Activated T-helper 1 cell treated with anti-CD3 and anti-CD28 coated beads, Interleukin-12 subunit alpha, Interleukin-12 subunit beta, Interleukin-2, Interleukin-4 antibody, amounts not matched to agents 30 ng/mL and 10 ng/mL and 1 ng/mL, durations not matched to agents 14 hours and 24 hours and 36 hours (primary cell): ENCODE data around the gene COL5A1. TPM values are rescaled to one million over a fixed set of nuclear protein-coding genes. Genes with fewer than 3 reads are reported as not detected.
"Not testable (repeated sequence)": the region's sequence is repeated elsewhere in the genome, so short reads cannot be mapped to it uniquely, and the experiment has no call there.

Experiments used
- DNase-seq: peaks from one replicate; pipeline ENCODE4 v3.0.0; 2021; ENCODE audit warnings: low spot score
- H3K27ac Mint-ChIP-seq: one replicate; pipeline ENCODE4 v1.8.0; 2021; ENCODE audit warnings: mild to moderate bottlenecking, mixed read lengths
- H3K27me3 Mint-ChIP-seq: one replicate; pipeline ENCODE4 v1.8.0; 2022; ENCODE audit warnings: mild to moderate bottlenecking, moderate library complexity, mixed read lengths; ENCODE audit not compliant: insufficient read depth
- H3K36me3 Mint-ChIP-seq: one replicate; pipeline ENCODE4 v1.8.0; 2021; ENCODE audit warnings: low read depth, mixed read lengths
- H3K4me1 Mint-ChIP-seq: one replicate; pipeline ENCODE4 v1.8.0; 2021; ENCODE audit warnings: low read depth, mixed read lengths
- H3K4me3 Mint-ChIP-seq: one replicate; pipeline ENCODE4 v1.8.0; 2021; ENCODE audit warnings: mild to moderate bottlenecking, moderate library complexity, mixed read lengths
- H3K9me3 Mint-ChIP-seq: one replicate; pipeline ENCODE4 v1.8.0; 2021; ENCODE audit warnings: mixed read lengths
- intact Hi-C: fragments of 100-400 bp; cut with micrococcal nuclease; formaldehyde crosslinking; loops from one replicate; pipeline ENCODE4 v1.15.1; 2024
- total RNA-seq: library from RNA; stranded (reverse); gene quantifications from 2 replicates; pipeline ENCODE4 v1.2.3, GENCODE V29; 2022

The COL5A1 gene
- total RNA-seq, 1 donor from 2014 or later, result not detected

DNA sequence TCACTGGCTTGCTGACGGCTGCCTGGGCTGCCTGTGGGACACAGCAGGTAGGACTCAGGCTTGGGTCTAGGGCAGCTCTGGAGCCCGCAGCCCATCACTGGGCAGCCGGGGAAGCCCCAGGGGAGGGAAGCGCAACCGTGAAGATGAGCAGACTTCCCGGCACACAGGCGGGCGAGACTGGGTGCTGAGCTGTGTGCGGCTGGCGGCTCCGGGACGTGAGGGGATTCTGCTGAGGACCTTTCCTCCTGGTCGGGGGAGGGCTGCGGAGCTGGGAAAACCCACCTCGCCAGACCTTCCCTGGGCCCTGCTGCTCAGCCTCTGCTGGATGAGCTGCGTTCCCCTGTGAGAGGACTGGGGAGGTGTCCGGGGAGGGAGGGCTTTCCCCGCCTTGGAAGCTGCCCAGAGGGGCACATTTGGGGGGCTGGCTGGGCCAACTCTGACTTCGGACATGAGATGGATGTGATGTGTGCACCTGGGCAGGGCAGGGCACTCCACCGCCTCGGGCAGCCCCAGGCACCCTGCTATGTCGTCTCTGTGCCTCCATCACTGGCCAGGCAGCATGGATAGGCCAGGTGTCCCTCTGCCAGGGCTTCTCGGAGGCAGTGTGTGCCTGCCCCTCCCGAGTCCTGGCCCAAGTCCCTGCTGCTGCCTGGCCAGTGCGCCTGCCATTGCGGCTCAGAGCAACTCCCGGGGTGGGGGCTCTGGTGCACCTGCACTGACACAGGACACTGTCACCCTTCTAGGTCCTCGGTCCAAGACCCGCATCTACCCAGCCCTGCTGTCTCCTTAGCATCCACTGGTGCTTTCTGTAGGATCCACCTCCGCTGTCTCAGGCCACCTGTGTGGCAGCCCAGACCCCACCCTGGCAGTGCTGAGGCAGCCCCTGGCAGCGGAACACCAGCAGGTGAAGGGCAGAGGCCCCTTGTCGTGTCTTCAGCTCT, 66.4 kb downstream of the COL5A1 start:
- no peaks in the 10 kb centered on the region for H3K9me3 Mint-ChIP-seq
- H3K4me1 Mint-ChIP-seq, result no peaks in the 10 kb centered on the region
- no peaks in the 10 kb centered on the region for H3K36me3 Mint-ChIP-seq
- DNase-seq, result no peak
- intact Hi-C loops, result no loop called here
- H3K27me3 Mint-ChIP-seq, result no peaks in the 10 kb centered on the region
- H3K4me3 Mint-ChIP-seq, result no peak overlapping the region
- no peak overlapping the region for H3K27ac Mint-ChIP-seq

- H3K4me3 Mint-ChIP-seq, result no peak overlapping the region
- H3K27ac Mint-ChIP-seq, result no peak overlapping the region
- intact Hi-C loops, result no loop called here
- DNase-seq, result no peak
- H3K9me3 Mint-ChIP-seq, result peaks cover 6% of the 10 kb centered on the region
- H3K36me3 Mint-ChIP-seq, result no peaks in the 10 kb centered on the region
- no peaks in the 10 kb centered on the region for H3K4me1 Mint-ChIP-seq
- no peaks in the 10 kb centered on the region for H3K27me3 Mint-ChIP-seq
These were observed 67.1 kb downstream of the COL5A1 start for GRCh38 chr9:134708672-134709038.

DNA sequence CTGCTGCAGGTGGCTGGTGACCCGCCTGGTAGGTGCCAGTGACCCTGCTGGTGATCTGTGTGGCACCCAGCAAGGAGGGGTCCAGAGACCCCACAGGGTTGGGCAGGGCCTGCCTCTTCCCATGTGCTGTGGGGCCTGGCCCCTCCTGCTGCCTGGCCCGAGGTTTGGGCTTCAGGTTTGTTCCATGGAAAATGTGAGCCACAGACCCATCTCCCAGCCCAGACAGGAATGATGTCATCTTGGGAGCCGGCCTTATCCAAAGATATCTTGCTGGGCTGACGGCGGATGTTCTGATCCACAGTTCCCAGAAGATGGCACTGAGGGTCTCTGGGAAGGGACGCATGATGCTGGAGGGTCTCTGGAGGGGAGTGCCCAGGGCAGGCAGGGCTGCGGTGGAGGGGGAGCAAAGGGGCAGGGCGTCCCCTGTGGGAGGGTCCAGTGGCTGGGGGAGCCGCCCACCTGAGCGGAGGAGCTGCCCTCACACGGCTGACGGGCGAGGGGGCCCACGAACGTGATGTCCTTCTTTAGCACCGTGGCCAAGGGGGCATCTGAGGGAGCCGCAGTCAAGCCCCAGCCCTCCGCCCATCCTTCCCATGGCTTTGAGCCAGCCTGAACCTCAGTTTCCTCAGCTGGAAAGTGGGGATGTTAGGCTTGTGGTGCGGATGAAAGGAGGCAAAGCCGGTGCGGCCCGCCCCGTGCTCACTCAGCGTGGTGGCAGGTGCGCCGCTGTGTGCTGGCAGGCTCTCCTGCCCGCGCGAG, 68.1 kb downstream of the COL5A1 start:
- Mint-ChIP-seq H3K9me3 (peaks cover 13% of the 10 kb centered on the region), H3K27ac (no peak overlapping the region), H3K27me3 (no peaks in the 10 kb centered on the region), H3K4me3 (no peak overlapping the region), H3K36me3 (no peaks in the 10 kb centered on the region), H3K4me1 (no peaks in the 10 kb centered on the region)
- no peak for DNase-seq
- intact Hi-C loops, result no loop called here

- H3K4me3 Mint-ChIP-seq, result no peak overlapping the region
- peaks cover 13% of the 10 kb centered on the region for H3K9me3 Mint-ChIP-seq
- no peaks in the 10 kb centered on the region for H3K36me3 Mint-ChIP-seq
- no peak overlapping the region for H3K27ac Mint-ChIP-seq
- DNase-seq, result no peak
- H3K27me3 Mint-ChIP-seq, result no peaks in the 10 kb centered on the region
- intact Hi-C loops, result no loop called here
- H3K4me1 Mint-ChIP-seq, result no peaks in the 10 kb centered on the region
These were observed 68.6 kb downstream of the COL5A1 start for GRCh38 chr9:134710271-134710540.

DNA sequence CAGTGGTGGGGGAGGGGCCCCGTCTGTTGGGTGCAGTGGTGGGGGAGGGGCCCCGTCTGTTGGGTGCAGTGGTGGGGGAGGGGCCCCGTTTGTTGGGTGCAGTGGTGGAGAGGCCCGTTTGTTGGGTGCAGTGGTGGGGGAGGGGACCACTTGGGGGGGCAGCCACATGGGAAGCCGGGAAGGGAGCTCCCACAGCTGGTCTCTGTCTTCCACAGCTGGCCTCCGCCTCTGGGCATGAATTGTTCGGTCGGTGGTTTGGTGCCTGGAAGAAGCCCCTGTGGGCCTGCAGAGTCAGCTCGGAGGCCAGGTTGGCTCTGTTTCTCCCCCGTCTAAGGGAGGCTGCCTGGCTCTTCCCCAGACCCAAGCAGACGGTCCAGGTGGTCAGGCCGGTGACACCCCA, 69.3 kb downstream of the COL5A1 start:
- intact Hi-C loops, result no loop called here
- no peak for DNase-seq
- H3K4me1 Mint-ChIP-seq, result no peaks in the 10 kb centered on the region
- H3K27me3 Mint-ChIP-seq, result no peaks in the 10 kb centered on the region
- no peak overlapping the region for H3K27ac Mint-ChIP-seq
- H3K4me3 Mint-ChIP-seq, result no peak overlapping the region
- no peaks in the 10 kb centered on the region for H3K36me3 Mint-ChIP-seq
- H3K9me3 Mint-ChIP-seq, result peaks cover 13% of the 10 kb centered on the region

- peaks cover 13% of the 10 kb centered on the region for H3K9me3 Mint-ChIP-seq
- intact Hi-C loops, result no loop called here
- DNase-seq, result no peak
- H3K4me3 Mint-ChIP-seq, result no peak overlapping the region
- H3K4me1 Mint-ChIP-seq, result no peaks in the 10 kb centered on the region
- no peaks in the 10 kb centered on the region for H3K27me3 Mint-ChIP-seq
- no peak overlapping the region for H3K27ac Mint-ChIP-seq
- H3K36me3 Mint-ChIP-seq, result no peaks in the 10 kb centered on the region
These were observed 70.6 kb downstream of the COL5A1 start for GRCh38 chr9:134712243-134712642.

- Mint-ChIP-seq H3K36me3 (no peaks in the 10 kb centered on the region), H3K27ac (no peak overlapping the region), H3K4me1 (no peaks in the 10 kb centered on the region), H3K27me3 (no peaks in the 10 kb centered on the region), H3K4me3 (no peak overlapping the region), H3K9me3 (peaks cover 13% of the 10 kb centered on the region)
- no peak for DNase-seq
- intact Hi-C loops, result no loop called here
These were observed 71.3 kb downstream of the COL5A1 start for GRCh38 chr9:134712926-134713325.

DNA sequence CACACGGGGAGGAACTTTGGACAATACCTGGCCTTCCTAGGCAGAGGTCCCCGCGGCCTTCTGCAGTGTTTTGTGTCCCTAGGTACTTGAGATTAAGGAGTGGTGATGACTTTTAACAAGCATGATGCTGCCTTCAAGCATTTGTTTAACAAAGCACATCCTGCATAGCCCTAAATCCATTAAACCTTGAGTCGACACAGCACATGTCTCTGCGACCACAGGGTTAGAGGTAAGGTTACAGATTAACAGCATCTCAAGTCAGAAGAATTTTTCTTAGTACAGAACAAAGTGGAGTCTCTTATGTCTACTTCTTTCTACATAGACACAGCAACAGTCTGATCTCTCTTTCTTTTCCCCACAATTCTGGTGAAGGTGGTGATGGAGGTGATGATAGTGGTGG, 73.9 kb downstream of the COL5A1 start:
- H3K27me3 Mint-ChIP-seq, H3K27ac Mint-ChIP-seq, H3K4me3 Mint-ChIP-seq, DNase-seq, H3K36me3 Mint-ChIP-seq, H3K4me1 Mint-ChIP-seq, intact Hi-C loops: not testable (repeated sequence)
- peaks cover 13% of the 10 kb centered on the region for H3K9me3 Mint-ChIP-seq

GRCh38 chr9:134716067-134716466, 74.5 kb downstream of the COL5A1 start:
- no peak overlapping the region for H3K27ac Mint-ChIP-seq
- no peaks in the 10 kb centered on the region for H3K27me3 Mint-ChIP-seq
- H3K36me3 Mint-ChIP-seq, result no peaks in the 10 kb centered on the region
- intact Hi-C loops, result no loop called here
- H3K4me3 Mint-ChIP-seq, result no peak overlapping the region
- no peaks in the 10 kb centered on the region for H3K4me1 Mint-ChIP-seq
- peaks cover 13% of the 10 kb centered on the region for H3K9me3 Mint-ChIP-seq
- no peak for DNase-seq

DNA sequence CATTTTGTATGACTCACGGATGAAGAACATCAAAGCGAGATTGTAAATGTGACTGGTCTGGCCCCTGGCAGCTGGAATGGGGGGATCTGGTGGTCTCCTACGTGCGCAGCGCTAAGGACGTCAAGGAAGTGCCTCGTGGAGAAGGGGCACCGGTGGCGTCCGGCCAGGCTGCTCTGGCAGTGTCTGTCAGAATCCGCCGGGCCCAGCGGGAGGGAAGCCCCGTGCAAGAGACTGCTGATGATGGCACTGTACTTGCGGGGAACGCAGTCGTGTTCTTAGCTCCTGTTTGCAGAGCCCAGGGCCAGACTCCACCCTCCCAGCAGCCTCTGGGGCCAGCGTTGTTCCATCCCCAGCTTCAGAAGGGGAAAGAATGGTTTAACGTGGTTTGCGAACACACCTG, 75.5 kb downstream of the COL5A1 start:
- H3K9me3 Mint-ChIP-seq, result peaks cover 13% of the 10 kb centered on the region
- DNase-seq, result no peak
- intact Hi-C loops, result no loop called here

DNA sequence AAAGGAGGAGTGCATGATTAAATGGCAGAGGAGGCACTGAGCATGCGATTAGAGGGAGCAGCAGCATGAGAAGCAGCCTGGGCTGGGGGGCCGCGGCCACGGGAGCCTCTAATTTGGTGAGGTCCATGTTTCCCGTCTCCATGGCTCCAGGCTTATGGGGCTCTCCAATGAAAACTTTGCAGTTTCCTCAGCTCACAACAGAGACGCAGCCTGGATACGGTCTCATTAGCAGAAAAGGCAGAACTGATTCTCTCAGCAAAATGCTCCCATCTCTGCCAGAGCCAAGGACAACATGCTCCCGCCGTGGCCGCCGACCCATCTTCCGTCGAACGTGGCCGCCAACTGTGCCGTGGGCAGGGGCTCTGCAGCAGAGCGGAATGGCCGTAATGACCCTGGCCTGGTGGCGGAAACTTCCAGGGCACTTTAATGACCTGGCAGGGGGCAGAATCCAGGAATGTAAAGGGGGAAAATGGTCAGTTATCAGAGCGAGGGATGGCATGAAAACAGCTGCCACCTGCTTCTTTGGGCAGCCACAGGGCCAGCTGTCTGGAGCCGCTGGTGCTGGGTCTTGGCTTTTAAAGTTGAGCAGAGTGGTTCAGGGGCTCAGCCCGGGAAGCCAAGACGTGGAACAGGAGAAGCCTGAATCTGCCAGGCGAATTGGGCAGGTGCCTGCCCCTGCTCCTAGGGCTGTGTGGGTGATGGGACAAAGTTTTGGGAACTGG, 76.5 kb downstream of the COL5A1 start:
- Mint-ChIP-seq H3K27ac (no peak overlapping the region), H3K4me3 (no peak overlapping the region), H3K9me3 (peaks cover 13% of the 10 kb centered on the region), H3K27me3 (peaks cover 3% of the 10 kb centered on the region), H3K36me3 (no peaks in the 10 kb centered on the region), H3K4me1 (no peaks in the 10 kb centered on the region)
- intact Hi-C loops, result no loop called here
- DNase-seq, result no peak

More for the DNA sequence above, 75.5 kb downstream of the COL5A1 start:
- Mint-ChIP-seq H3K36me3 (no peaks in the 10 kb centered on the region), H3K27ac (no peak overlapping the region), H3K27me3 (no peaks in the 10 kb centered on the region), H3K4me1 (no peaks in the 10 kb centered on the region), H3K4me3 (no peak overlapping the region)

GRCh38 chr9:134719331-134719730, 77.7 kb downstream of the COL5A1 start:
- peaks cover under 1% of the 10 kb centered on the region for H3K9me3 Mint-ChIP-seq
- no peaks in the 10 kb centered on the region for H3K4me1 Mint-ChIP-seq
- H3K4me3 Mint-ChIP-seq, result no peak overlapping the region
- no peak for DNase-seq
- intact Hi-C loops, result no loop called here
- H3K27me3 Mint-ChIP-seq, result peaks cover 3% of the 10 kb centered on the region
- H3K36me3 Mint-ChIP-seq, result no peaks in the 10 kb centered on the region
- H3K27ac Mint-ChIP-seq, result no peak overlapping the region
